ENCODE results near the gene TSFM.

TSFM gene

GRCh38 chr12:57782608-57783465 is at the start of gene TSFM:
TSFM (plus strand) TSS chr12:57782787; CDS start chr12:57782802, 15 bp downstream.
- DNase-seq: peak; percentile 92

GRCh38 chr12:57733928-57734327 is 48.7 kb upstream of the TSFM start:
- no peak for DNase-seq

- no peak for DNase-seq
Measured at GRCh38 chr12:57734591-57734990, 48.0 kb upstream of the TSFM start.

- no peak for DNase-seq
Measured at GRCh38 chr12:57735198-57735855, 47.3 kb upstream of the TSFM start.

GRCh38 chr12:57735952-57736740 is 46.4 kb upstream of the TSFM start:
- DNase-seq: peak; percentile 74

GRCh38 chr12:57736741-57737466 is 45.7 kb upstream of the TSFM start:
- DNase-seq: peak; percentile 21

GRCh38 chr12:57737467-57738460 is 44.8 kb upstream of the TSFM start:
- peak; percentile 31 for DNase-seq

GRCh38 chr12:57738661-57739237 is 43.8 kb upstream of the TSFM start, which contains the start of gene AGAP2:
AGAP2 (minus strand) TSS chr12:57738742; CDS start chr12:57738246, 496 bp downstream.
- DNase-seq: peak; percentile 52

GRCh38 chr12:57739387-57739786 is 43.2 kb upstream of the TSFM start:
- DNase-seq: no peak

GRCh38 chr12:57739914-57740538 is 42.6 kb upstream of the TSFM start:
- no peak for DNase-seq

GRCh38 chr12:57740656-57741412 is 41.8 kb upstream of the TSFM start:
- peak; percentile 40 for DNase-seq

- no peak for DNase-seq
Measured at GRCh38 chr12:57741413-57741789, 41.2 kb upstream of the TSFM start.

- no peak for DNase-seq
Measured at GRCh38 chr12:57741844-57742738, 40.5 kb upstream of the TSFM start.

GRCh38 chr12:57743769-57744168 is 38.8 kb upstream of the TSFM start:
- no peak for DNase-seq

GRCh38 chr12:57744194-57744776 is 38.3 kb upstream of the TSFM start:
- peak; percentile 48 for DNase-seq

- peak; percentile 97 for DNase-seq
Measured at GRCh38 chr12:57744777-57745484, 37.7 kb upstream of the TSFM start, which contains the start of gene TSPAN31. TSPAN31 (plus strand) TSS chr12:57745039; CDS start chr12:57745155, 116 bp downstream.

GRCh38 chr12:57745485-57745881 is 37.1 kb upstream of the TSFM start:
- DNase-seq: no peak

Measured in NCI-H146 (cell line).